Stimulated activated naive B cell treated with anti-CD40 and anti-IgM and Interleukin-4, amounts not matched to agents 10 μg/mL and 1 μg/mL and 100 μg/mL, for 72 hours (primary cell): ENCODE results near the gene ANKRD63.

ENCODE experiments used
- ATAC-seq, 2 donors: fragments of 150-1000 bp; cut with Tn5 transposase; replicated peaks; 2 replicates each; pipeline ENCODE4 v1.10.0; 2021; ENCODE audit warnings: moderate library complexity in 1 of 2
- DNase-seq: peaks from one replicate; pipeline ENCODE4 v3.0.0; 2021
- H3K27ac Mint-ChIP-seq: one replicate; pipeline ENCODE4 v1.8.0; 2022; ENCODE audit warnings: mild to moderate bottlenecking, mixed read lengths
- H3K27me3 Mint-ChIP-seq, 2 donors: one replicate each; pipeline ENCODE4 v1.8.0; 2022; ENCODE audit warnings: mixed read lengths in 2 of 2
- H3K36me3 Mint-ChIP-seq, 2 donors: one replicate each; pipeline ENCODE4 v1.8.0; 2022; ENCODE audit warnings: mixed read lengths in 2 of 2, mild to moderate bottlenecking in 1 of 2
- H3K4me1 Mint-ChIP-seq, 2 donors: one replicate each; pipeline ENCODE4 v1.8.0; 2022; ENCODE audit warnings: mixed read lengths in 2 of 2, mild to moderate bottlenecking in 1 of 2
- H3K4me3 Mint-ChIP-seq, 2 donors: one replicate each; pipeline ENCODE4 v1.8.0; 2022; ENCODE audit warnings: mild to moderate bottlenecking in 2 of 2, mixed read lengths in 2 of 2, moderate library complexity in 1 of 2
- H3K9me3 Mint-ChIP-seq, 2 donors: one replicate each; pipeline ENCODE4 v1.8.0; 2022; ENCODE audit warnings: mixed read lengths in 2 of 2, mild to moderate bottlenecking in 1 of 2

Gene ANKRD63

DNA sequence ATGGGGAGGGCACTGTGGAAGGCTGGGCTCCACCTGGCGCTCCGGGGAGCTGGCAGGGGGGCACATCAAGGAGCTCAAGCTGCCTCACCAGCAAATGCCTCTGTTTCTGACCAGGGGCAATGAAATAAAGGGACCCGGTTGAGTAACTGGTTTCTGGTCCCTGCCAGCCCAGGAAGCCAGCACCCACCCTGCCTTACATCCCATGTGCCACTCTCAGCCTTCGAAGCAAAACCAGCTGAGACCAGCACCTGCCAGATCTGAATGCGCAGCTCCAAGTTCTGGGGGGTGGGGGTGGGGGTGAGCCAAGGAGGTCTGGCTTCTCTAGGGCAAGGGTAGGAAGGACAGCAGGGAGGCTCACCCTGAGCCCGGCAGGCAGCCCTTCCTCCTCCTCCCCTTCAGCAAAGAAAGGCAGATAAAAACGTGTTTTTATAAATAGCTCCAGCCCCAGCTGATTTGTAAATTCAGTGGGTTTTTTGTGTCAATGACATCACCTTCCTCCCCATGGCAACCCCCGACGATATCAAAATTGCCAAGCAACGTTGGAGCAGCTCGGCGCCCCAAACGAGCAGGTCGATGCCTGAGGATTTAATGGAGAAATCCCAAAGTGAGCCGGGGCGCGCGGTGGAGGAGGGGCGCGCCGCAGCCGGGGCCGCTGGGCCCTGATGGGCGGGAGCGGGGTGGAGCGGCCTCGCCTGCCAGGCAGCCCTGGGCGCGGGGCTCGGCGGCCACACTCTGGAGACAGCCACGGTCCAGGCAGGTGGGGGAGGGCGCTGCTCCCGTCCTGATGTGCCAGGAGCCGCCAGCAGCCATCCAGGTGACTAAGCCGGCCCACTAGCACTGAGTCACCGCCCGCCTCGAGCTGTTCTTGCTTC lies 44.1 kb downstream of the ANKRD63 start, which contains the start of gene PAK6:
Gene PAK6 (plus strand): TSS at position 532 of the 872 bp plus-strand sequence. CDS start 25,723 bp downstream, outside the sequence.
- no peak for DNase-seq
- Mint-ChIP-seq H3K4me3 (peak within 1 kb of the TSS; percentile 68 to 75), H3K27ac (no peak within 1 kb of the TSS)

DNA sequence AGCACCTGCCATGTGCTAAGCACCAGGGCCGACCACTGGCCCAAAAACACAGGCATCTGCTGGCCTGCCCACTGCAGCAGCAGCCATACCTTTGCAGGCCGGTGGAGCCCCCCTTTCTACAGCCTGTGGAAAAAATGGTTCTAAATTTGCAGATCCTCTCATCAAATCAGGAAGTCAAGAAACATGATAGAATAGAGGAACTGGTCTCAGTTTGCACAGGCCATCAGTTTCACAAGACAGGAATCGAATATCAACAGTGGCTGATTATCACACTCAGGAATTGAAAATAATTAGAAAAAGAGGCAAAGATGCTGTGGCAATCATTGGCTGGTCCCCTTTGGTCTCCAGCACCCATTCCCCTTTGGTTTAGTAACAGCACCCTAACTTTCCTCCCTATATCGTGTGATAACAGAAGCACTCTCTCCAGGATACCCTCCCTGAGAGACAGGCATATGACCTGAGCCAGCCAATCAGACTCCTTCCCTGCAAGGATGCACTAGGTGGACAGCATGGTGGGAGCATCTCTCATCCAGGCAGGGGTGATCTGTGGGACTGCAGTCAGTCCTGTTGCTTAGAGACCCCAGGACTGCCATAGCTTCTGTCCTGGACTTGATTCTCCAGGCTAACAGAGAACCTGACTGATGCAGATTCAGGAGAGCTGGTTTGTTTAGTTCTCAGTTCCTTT lies 47.5 kb downstream of the ANKRD63 start:
- Mint-ChIP-seq H3K9me3 (no peaks in the 10 kb centered on the region), H3K4me3 (peak overlapping the region in 1 of 2 donors; percentile 24), H3K27ac (no peak overlapping the region), H3K27me3 (peaks cover 7 to 13% of the 10 kb centered on the region in 2 donors), H3K36me3 (no peaks in the 10 kb centered on the region), H3K4me1 (peaks cover 23 to 38% of the 10 kb centered on the region in 2 donors)
- ATAC-seq (peak; percentile 82), DNase-seq (no peak)

More for the DNA sequence above, 44.1 kb downstream of the ANKRD63 start, which contains the start of gene PAK6:
- peaks cover 23 to 38% of the 10 kb centered on the region in 2 donors for H3K4me1 Mint-ChIP-seq
- no peaks in the 10 kb centered on the region for H3K9me3 Mint-ChIP-seq
- peaks cover 7 to 20% of the 10 kb centered on the region in 2 donors for H3K27me3 Mint-ChIP-seq
- ATAC-seq: peak; percentile 58 to 62
- no peaks in the 10 kb centered on the region for H3K36me3 Mint-ChIP-seq

DNA sequence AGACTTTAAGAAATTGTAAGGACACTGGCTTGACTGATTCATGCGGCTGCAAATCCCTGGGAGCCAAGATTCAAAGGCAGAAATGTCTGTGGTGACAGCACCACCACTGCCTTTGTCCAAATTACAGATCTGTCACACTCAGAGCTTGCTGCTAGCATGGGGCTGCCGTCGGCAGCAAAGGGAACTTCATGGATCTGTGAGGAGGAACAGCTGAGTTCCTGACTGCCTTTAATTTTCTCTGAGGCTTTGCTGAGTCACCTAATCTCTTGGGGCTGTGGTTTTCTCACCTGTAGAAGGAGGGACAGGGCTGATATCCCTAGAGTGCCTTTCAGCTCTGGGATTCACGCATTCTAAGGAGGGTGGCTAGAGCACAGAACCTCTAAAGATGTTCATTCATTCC lies 48.1 kb downstream of the ANKRD63 start:
- Mint-ChIP-seq H3K9me3 (no peaks in the 10 kb centered on the region), H3K27ac (peak overlapping the region; percentile 47), H3K27me3 (peaks cover 6 to 8% of the 10 kb centered on the region in 2 donors), H3K36me3 (no peaks in the 10 kb centered on the region), H3K4me1 (peaks cover 23 to 38% of the 10 kb centered on the region in 2 donors), H3K4me3 (peak overlapping the region in 1 of 2 donors; percentile 9)
- DNase-seq: no peak
- ATAC-seq: peak; percentile 6 to 19

DNA sequence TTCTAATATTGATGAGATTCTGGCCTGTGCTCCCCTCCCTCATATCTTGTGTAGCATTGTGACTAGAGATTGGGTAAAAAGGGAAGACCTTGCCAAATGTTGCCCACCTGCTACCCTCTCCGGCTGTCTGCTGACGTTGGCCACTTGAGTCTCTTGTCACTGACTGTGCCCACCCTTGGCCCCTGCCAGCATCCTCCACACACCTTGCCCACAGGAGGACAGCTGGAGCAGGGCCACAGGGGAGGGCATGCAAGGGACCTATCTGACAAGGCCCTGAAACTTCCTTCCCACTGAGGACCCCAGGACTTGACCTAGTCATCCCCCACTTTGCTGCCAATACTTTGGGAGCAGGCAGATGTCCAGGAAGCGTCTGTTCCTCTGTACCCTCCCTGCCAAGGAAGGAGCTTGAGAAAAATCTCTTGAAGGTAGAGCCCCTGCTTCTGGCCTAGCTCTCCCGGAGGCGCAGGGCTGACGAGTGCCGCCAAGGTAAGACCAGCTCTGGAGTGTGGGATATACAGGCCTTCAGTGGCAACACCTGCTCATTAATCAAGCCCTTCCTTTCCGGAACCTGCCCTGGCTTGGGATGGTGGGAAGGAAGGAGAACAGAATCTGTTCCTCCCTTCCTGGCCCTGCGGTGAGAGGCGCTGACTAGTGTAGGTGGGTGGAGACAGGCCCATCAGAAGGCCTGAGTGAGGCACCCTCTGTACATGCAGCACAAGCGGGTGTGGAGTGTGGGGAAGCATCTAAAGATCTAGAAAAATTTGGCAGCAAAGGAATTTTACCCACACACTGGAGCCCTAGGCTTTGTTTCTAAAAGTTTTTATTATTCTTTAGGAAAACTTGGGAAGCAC lies 48.9 kb downstream of the ANKRD63 start:
- Mint-ChIP-seq H3K36me3 (no peaks in the 10 kb centered on the region), H3K27me3 (no peaks in the 10 kb centered on the region), H3K9me3 (no peaks in the 10 kb centered on the region), H3K4me1 (peaks cover 17 to 29% of the 10 kb centered on the region in 2 donors), H3K27ac (no peak overlapping the region), H3K4me3 (no peak overlapping the region)
- no peak for DNase-seq
- no peak for ATAC-seq

DNA sequence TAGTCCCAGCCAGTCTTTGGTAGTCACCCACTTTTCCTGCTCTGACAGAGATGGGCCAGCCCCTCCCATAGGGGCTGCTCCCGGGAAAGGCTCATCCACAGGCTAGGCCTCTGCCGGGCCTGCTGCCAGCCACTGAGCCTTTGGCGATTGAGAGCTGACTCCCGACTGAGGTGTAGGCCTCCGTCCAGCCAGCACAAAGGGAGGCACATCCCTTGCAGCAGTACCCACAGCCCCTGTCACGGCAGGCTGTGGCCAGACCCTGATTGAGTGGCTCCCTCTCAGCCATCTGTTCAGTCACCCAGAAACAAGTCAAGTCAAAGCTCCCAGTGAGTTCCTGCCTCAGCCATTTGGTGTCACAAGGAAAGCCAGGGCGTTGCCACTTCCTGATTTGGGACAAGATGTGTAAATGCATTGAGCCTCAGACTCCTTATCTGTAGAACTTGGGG lies 50.2 kb downstream of the ANKRD63 start:
- no peak for DNase-seq

More for the DNA sequence above, 50.2 kb downstream of the ANKRD63 start:
- peaks cover 13 to 18% of the 10 kb centered on the region in 2 donors for H3K4me1 Mint-ChIP-seq
- H3K4me3 Mint-ChIP-seq: no peak overlapping the region
- ATAC-seq: no peak
- no peaks in the 10 kb centered on the region for H3K27me3 Mint-ChIP-seq
- H3K9me3 Mint-ChIP-seq: no peaks in the 10 kb centered on the region
- H3K36me3 Mint-ChIP-seq: no peaks in the 10 kb centered on the region
- no peak overlapping the region for H3K27ac Mint-ChIP-seq
